Kidney (tissue), 14 donors: ENCODE results near the gene SPATA33. TPM values are rescaled to one million over a fixed set of nuclear protein-coding genes. Genes with fewer than 3 reads are reported as not detected.
"Not testable (repeated sequence)": the region's sequence is repeated elsewhere in the genome, so short reads cannot be mapped to it uniquely, and the experiment has no call there.

Experiments
- DNase-seq, 5 donors: peaks; one replicate each; pipeline ENCODE4 v3.0.0-alpha.2; 2013 to 2020
- FAIRE-seq: peaks from 2 replicates; lab custom pipeline; 2012; peaks lifted over from hg19 to GRCh38; lab: Jason Lieb, UNC
- H3K27ac ChIP-seq, 2 donors: one replicate each; pipeline ENCODE4 v1.7.0; 2013; ENCODE audit warnings: low read depth in 2 of 2, low read length in 2 of 2, inconsistent platforms in 1 of 2
- H3K27me3 ChIP-seq: one replicate; pipeline ENCODE4 v1.7.1; 2013; ENCODE audit warnings: low read length, inconsistent platforms; ENCODE audit not compliant: control insufficient read depth, insufficient read depth
- H3K36me3 ChIP-seq, 3 donors: one replicate each; pipeline versions ENCODE4 v1.7.0 to v1.7.1; 2013; ENCODE audit warnings: low read length in 3 of 3, control low read depth in 1 of 3, inconsistent platforms in 1 of 3; ENCODE audit not compliant: insufficient read depth in 3 of 3, control insufficient read depth in 2 of 3
- H3K4me1 ChIP-seq, 3 donors: one replicate each; pipeline versions ENCODE4 v1.7.0 to v1.7.1; 2013; ENCODE audit warnings: low read length in 3 of 3, inconsistent platforms in 1 of 3, low read depth in 1 of 3; ENCODE audit not compliant: control insufficient read depth in 2 of 3, insufficient read depth in 2 of 3
- H3K4me3 ChIP-seq, 3 donors: one replicate each; pipeline versions ENCODE4 v1.7.0 to v1.8.1; 2013; ENCODE audit warnings: low read length in 3 of 3, control low read depth in 1 of 3, inconsistent platforms in 1 of 3
- H3K9ac ChIP-seq, 3 donors: one replicate each; pipeline versions ENCODE4 v1.7.0 to v1.7.1; 2013; ENCODE audit warnings: low read length in 3 of 3, control low read depth in 1 of 3, inconsistent platforms in 1 of 3
- H3K9me3 ChIP-seq, 3 donors: one replicate each; pipeline versions ENCODE4 v1.7.0 to v1.7.1; 2013; ENCODE audit warnings: low read length in 3 of 3, control low read depth in 1 of 3, inconsistent platforms in 1 of 3; ENCODE audit not compliant: control insufficient read depth in 2 of 3, insufficient read depth in 1 of 3
- CTCF ChIP-seq: IDR thresholded peaks from 3 replicates; pipeline ENCODE4 v1.5.1; 2012; ENCODE audit warnings: mild to moderate bottlenecking, moderate library complexity, borderline replicate concordance; ENCODE audit not compliant: insufficient read depth; ENCODE audit errors: extremely low read depth
- intact Hi-C: fragments of 100-400 bp; cut with DNase I; formaldehyde crosslinking; loops from one replicate; pipeline ENCODE4 v1.11.1; 2022
- polyA plus RNA-seq: library from polyadenylated mRNA; stranded (reverse); fragments of 350-450 nt; fragmentation: Illumina TruSeq; extraction: RNeasy Lipid Tissue Mini Kit (QIAGEN cat#74804); gene quantifications from one replicate; pipeline ENCODE4 v1.2.3, GENCODE V29; 2014; ENCODE audit warnings: low read depth, low replicate concordance; ENCODE audit not compliant: insufficient read depth
- total RNA-seq: library from RNA; stranded (reverse); fragmentation: NEBNext Ultra II Directional; extraction: Animal tissue kit (Norgen Biotek cat#: 25700); gene quantifications from one replicate; pipeline ENCODE4 v1.2.1, GENCODE V29; 2021
- donor health status: control.
- donor health status: control.
- donor health status: control.
- donor health status: control.
- donor health status: control.
- donor health status: DM: yes; HTN: yes; CAD: no.
- donor health status: Normal renal cell carcinoma (clear cell type).

Gene SPATA33
- total and polyA plus RNA-seq, 2 donors from 2014 or later = 13.4 to 16.3 TPM

GRCh38 chr16:89658221-89658879, 714 bp downstream of the SPATA33 start:
- intact Hi-C loops = no loop called here
- Histone ChIP-seq H3K36me3 (peaks cover 0 to 2% (median 2%) of the 10 kb centered on the region in 3 donors), H3K4me3 (peak overlapping the region; percentile 89 to 92 (median 91)), H3K9ac (peak overlapping the region; percentile 83 to 90 (median 87)), H3K9me3 (no peaks in the 10 kb centered on the region), H3K27ac (no peak overlapping the region), H3K4me1 (peaks cover 0 to 13% (median 5%) of the 10 kb centered on the region in 3 donors), H3K27me3 (no peaks in the 10 kb centered on the region)
- TF ChIP-seq CTCF = no peak
- FAIRE-seq (no peak), DNase-seq (peak in 1 of 5 donors; percentile 77)

GRCh38 chr16:89660146-89660545, 2.5 kb downstream of the SPATA33 start:
- H3K36me3 ChIP-seq = peaks cover 0 to 2% (median 2%) of the 10 kb centered on the region in 3 donors
- DNase-seq (no peak), FAIRE-seq (no peak)
- intact Hi-C loops = no loop called here
- no peak overlapping the region for H3K9ac ChIP-seq
- no peaks in the 10 kb centered on the region for H3K27me3 ChIP-seq
- H3K4me1 ChIP-seq = peaks cover 0 to 13% (median 5%) of the 10 kb centered on the region in 3 donors
- no peak overlapping the region for H3K4me3 ChIP-seq
- TF ChIP-seq CTCF = no peak
- no peaks in the 10 kb centered on the region for H3K9me3 ChIP-seq
- H3K27ac ChIP-seq = no peak overlapping the region

GRCh38 chr16:89661215-89661614, 3.6 kb downstream of the SPATA33 start:
- no peaks in the 10 kb centered on the region for H3K27me3 ChIP-seq
- peaks cover 0 to 2% (median 2%) of the 10 kb centered on the region in 3 donors for H3K36me3 ChIP-seq
- TF ChIP-seq CTCF = no peak
- no peak overlapping the region for H3K27ac ChIP-seq
- H3K9me3 ChIP-seq = no peaks in the 10 kb centered on the region
- intact Hi-C loops = no loop called here
- H3K4me1 ChIP-seq = peaks cover 0 to 13% (median 5%) of the 10 kb centered on the region in 3 donors
- no peak overlapping the region for H3K9ac ChIP-seq
- DNase-seq = no peak
- H3K4me3 ChIP-seq = no peak overlapping the region
- no peak for FAIRE-seq

- DNase-seq, H3K4me3 ChIP-seq, H3K27me3 ChIP-seq, H3K9ac ChIP-seq, H3K36me3 ChIP-seq, FAIRE-seq, H3K9me3 ChIP-seq, intact Hi-C loops, H3K4me1 ChIP-seq, H3K27ac ChIP-seq: not testable (repeated sequence)
Measured at GRCh38 chr16:89664238-89664637, 6.6 kb downstream of the SPATA33 start.
